Activated T-helper 1 cell treated with Interleukin-2 at 50 U/mL for 16 hours (primary cell): ENCODE results near the gene EIF4B.

Source experiments
- DNase-seq: peaks from one replicate; pipeline ENCODE4 v3.0.0-alpha.2; 2020; ENCODE audit warnings: low read depth

The EIF4B gene

GRCh38 chr12:53068811-53069585 is 62.7 kb downstream of the EIF4B start:
- no peak for DNase-seq

DNA sequence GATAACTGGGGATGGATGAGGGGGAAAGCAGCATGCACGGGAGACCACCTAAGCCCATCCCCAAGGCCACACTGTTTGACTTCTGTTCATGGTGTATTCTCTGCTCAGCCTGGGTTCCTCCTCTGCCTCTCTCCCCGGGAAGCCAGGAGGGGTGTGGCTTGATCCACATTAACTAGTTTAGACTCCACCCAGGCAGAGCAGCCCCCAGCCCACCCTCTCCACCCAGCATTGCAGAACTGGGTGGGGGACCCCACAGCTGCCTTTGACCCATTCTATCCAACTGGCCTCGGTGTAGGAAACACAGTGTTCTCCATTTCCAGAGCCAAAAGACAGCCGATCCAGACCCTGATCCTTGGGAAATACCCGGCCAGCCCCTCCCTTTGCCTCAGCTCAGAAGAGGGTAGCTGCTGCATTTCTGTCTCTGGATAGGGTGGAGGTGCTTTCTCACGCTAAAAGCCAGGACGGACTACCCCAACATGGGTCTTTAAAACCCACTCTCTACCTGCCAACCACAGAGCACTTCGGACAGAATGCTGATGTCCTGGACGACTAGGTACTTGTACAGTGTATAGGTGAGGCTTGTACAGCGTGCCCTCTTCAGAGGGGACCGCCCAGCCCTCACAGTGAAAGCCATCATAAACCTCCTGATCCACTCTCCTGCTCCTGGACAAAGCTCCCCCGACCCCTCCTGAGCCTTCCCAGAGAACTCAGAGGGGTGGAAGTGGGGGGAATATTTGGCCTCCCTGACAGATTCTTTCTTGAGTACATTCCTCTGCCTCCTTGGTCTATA is 63.6 kb downstream of the EIF4B start:
- DNase-seq, result no peak

GRCh38 chr12:53070877-53071492 is 64.7 kb downstream of the EIF4B start:
- no peak for DNase-seq

DNA sequence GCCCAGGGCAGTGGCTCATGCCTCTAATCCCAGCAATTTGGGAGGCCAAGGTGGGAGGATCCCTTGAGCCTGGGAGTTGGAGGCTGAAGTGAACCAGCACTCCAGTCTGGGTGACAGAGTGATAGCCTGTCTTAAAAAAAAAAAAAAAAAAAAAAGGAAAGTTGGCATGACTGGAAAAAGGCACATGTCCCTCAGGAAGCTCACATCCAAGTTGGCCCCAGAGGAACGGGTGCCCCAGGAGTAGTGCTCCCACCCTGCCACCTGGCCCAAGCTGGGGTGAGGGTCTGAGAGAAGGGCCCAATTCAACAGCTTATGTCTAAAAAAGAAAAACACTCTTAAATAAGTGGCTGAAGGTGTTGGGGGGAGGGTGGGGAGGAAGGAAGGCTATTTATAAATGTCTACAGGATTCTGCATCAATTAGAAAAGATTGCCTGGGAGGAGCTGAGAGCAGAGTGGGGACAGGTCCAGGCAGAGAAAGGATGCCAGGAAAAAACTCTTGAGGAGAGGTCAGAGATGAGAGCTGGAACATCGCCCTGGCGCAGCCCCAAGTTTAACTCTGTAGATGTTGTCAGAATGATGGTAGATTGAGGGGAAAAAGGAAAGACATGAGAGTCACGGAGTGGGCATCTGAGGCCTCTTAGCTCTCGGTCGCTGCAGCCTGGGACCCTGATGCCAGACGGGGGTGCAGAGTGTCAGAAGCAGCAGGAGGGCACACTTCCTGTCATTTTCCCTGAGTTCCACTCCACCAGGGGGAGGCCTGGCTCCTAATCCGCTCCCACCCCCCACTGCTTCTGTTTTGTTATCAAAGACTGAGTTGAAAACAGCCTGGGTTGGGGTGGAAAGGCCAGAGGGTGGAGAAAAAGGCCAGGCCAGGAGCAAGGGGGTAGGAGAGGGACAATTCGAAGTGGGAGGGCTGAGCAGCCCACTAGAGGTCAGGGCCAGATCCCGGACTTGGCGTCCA is 65.6 kb downstream of the EIF4B start:
- no peak for DNase-seq

- DNase-seq, result no peak
Observed at GRCh38 chr12:53073881-53074280, 67.6 kb downstream of the EIF4B start.

DNA sequence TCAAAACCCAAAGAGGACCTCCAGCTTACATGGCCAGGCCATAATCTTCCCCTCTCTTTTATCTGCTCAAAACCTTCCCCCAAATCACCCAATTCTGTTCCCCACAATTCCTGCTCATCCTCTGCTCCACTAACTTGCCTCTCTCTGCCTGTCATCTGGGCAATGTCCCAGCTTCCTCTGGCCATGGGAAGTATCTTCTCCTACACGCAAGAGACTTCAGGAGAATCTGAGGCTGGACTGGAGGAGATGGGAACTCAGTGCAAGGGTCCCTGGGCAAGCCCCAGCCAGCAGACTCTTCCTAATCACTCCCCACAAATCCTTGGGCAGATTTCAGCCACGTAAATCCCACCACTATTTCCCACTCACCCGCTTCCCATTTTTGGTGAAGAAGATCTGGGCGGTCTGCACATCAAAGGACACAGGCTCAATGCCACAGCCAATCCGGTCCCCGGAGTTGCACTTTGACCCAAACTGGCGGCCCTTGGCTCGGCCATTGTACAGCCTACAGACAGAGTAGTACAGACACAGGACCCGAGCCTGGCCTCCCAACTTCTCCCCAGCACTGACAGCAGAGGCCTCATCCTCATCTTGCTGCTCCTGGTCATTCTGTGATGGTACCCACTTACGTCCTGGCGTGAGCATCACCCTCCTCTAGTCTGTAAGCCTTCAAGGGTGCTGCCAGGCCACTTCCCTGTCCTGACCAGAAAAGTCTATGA is 68.2 kb downstream of the EIF4B start:
- no peak for DNase-seq

DNA sequence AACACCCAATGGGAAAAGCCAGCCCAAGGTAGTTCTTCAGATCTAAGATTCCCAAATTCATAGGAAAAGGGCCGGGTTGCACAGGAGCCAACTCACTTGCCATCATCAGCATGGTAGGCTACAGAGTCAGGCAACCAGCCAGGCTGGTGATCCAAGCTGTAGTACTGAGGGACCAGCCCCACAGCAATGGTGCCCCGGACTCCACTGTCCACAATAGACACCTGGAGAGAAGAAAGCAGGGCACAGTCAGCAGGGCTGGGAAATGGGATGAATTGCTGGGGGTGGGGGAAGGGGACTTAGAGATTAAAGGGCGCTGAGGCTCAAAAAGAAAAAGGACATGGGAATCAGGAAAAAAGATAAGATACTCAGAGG is 68.7 kb downstream of the EIF4B start:
- no peak for DNase-seq

- no peak for DNase-seq
Observed at GRCh38 chr12:53076461-53076860, 70.2 kb downstream of the EIF4B start.

DNA sequence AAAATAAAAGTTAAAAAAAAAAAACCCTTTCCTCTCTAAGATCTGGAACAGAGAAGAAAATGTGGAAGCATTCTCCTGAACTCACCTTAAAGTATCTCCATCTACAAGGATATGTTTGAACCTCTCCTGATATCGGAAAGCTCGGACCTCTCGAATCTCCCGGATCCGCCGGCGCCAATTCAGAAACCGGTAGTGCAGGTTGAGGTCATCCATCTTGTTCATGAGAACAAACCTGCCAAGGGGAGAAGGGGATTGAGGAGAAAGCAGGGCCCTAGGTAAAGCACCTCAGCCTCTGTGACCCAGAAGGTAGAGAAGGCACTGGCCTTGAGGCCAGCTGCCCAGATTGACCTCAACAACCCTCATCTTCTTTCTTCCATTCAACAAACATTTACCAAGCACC is 70.8 kb downstream of the EIF4B start:
- DNase-seq, result no peak

DNA sequence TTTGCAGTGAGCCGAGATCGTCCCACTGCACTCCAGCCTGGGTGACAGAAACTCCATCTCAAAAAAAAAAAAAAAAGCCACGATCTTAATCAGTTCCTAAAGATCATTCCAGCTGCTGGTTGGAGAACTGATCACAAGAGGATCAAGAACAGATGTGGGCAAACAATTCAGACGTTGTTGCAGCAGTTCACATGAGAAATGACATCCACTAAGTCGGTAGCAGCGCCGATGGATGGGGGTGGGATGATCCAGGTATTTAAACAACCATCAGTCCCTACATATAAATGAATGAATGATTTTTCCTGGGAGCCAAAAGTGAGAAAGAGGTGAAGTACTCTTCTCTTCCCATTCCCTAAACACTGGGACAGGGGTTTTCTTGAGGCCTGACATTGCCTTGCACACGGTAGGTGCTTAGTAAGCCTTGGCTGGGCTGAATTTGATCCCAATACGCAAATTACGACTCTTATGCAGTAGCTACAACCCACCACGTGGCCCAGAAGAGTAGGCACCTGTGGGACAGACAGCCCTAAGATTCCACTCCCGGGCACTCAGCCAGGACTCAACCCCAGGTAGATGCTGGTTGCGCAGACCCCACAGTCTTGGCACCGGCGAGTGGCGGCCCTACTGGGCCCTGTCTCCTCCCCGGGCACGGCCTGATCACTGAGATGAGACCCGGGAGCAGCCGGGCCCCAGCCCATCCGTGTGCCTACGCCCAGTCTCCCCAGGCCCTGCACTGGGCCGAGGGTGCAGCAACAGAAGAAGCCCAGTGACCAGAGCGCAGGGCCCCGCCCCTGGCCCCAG is 72.4 kb downstream of the EIF4B start:
- DNase-seq, result peak; percentile 22

DNA sequence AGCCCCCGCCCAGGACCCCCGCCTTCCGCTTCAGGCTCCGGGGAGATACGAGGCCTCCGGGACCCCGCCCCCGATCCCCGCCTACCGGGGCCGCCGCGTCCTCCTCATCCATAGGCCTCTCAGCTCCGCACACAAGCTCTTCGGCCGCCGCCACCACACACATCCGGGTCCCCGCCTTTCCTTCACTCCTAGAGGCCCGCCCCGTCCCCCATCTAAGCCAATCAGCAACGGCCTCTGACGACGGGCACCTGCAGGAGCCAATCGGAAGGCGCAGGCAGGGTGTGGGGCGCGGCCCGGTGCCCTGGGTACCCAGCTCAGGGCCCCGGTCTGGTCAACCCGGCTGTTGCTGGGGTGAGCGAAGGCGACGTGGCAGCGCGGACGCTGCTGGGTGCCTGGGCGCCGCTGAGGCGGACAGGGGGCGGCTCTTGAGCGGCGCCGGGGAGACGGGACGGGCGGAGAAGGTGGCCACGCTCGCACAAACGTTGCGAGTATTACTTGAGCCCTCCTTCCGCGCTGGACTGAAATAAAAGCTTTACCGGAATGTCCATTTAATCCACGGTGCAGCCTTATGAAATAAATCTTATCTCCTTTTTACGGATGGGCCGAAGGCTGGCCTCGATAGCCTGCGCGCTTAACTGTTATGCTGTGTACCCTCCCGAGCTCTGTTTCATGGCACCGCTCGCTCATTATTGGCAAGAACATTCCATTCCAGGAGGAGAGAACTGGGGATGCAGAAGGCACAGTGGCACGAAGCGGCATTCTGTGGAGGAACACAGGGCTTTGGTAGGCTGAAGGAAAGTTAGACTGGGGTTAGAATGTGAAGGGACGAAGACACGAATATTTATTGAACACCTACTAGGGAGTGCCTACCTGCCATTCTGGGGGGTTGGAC is 73.2 kb downstream of the EIF4B start, which contains the start of gene SPRYD3:
TSS of gene SPRYD3 (minus strand) at position 165 of the 892 bp plus-strand sequence. CDS start at position 108, 57 bp downstream.
- DNase-seq, result peak; percentile 94

DNA sequence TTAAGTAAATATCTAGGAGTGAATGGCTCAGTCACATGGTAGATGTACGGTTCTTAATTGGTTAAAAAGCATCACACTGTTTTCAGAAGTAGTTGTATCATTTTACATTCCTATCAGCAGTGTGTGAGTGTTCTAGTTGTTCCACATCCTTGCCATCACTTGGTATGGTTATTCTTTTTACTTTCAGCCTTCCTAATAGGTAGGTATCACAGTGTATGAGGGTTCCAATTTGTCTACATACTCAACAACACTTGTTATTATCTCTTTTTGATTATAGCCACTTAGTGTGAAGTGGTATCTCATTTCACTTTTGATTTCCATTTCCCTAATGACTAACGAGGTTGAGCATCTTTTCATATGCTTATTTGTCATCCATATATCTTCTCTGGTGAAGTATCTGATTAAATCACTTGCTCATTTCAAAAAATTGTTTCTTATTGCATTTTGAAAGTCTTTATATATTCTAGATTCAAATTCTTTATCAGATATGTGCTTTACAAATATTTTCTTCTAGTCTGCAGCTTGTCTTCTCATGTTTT is 76.5 kb downstream of the EIF4B start:
- DNase-seq, result no peak

- DNase-seq, result no peak
Observed at GRCh38 chr12:53086361-53086760, 80.1 kb downstream of the EIF4B start.

GRCh38 chr12:53090105-53090504 is 83.8 kb downstream of the EIF4B start:
- DNase-seq, result no peak

GRCh38 chr12:53090554-53090953 is 84.3 kb downstream of the EIF4B start:
- DNase-seq, result no peak

DNA sequence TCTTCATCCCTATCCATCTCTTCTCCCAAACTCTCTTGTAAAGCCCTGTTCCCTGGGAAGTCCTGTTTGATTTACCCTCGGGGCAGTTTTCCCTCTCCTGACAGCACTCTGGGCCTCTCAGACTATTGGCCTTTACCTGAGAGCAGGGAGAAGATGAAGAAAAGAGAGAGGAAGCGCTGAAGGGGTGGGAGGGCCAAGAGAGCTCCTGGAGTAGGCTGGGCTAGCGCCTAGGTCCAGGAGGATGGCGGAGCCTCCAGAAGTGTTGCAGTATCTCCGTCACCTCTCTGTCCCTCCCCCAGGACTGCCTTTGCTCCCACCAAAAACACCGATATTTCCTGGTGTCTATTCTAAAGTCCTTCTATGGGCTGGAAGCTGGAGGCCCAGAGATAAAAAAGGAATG is 85.5 kb downstream of the EIF4B start:
- no peak for DNase-seq
